EH (cell line): ENCODE results near the gene FBN1.

Experiments used
- DNase-seq: peaks from one replicate; pipeline ENCODE4 v3.0.0-alpha.2; 2015; ENCODE audit warnings: low read depth

FBN1 gene

GRCh38 chr15:48652510-48653076 lies 7.1 kb upstream of the FBN1 start:
- DNase-seq, result no peak

GRCh38 chr15:48650931-48651330 lies 5.4 kb upstream of the FBN1 start:
- no peak for DNase-seq

GRCh38 chr15:48647962-48648361 lies 2.5 kb upstream of the FBN1 start:
- DNase-seq, result peak; percentile 76

- DNase-seq, result no peak
Measured at GRCh38 chr15:48646331-48646730, 822 bp upstream of the FBN1 start.

GRCh38 chr15:48644827-48645557 lies 517 bp downstream of the FBN1 start:
- peak; percentile 76 for DNase-seq

- peak; percentile 51 for DNase-seq
Measured at GRCh38 chr15:48644467-48644826, 1.1 kb downstream of the FBN1 start.

GRCh38 chr15:48643776-48644466 lies 1.6 kb downstream of the FBN1 start:
- peak; percentile 42 for DNase-seq

- DNase-seq, result no peak
Measured at GRCh38 chr15:48643206-48643605, 2.3 kb downstream of the FBN1 start.

GRCh38 chr15:48642795-48643194 lies 2.7 kb downstream of the FBN1 start:
- peak; percentile 52 for DNase-seq

GRCh38 chr15:48641416-48641815 lies 4.1 kb downstream of the FBN1 start:
- peak; percentile 61 for DNase-seq

GRCh38 chr15:48638963-48639362 lies 6.5 kb downstream of the FBN1 start:
- DNase-seq, result peak; percentile 58

- peak; percentile 43 for DNase-seq
Measured at GRCh38 chr15:48637639-48638038, 7.9 kb downstream of the FBN1 start.

GRCh38 chr15:48636511-48636910 lies 9.0 kb downstream of the FBN1 start:
- DNase-seq, result peak; percentile 92

- DNase-seq, result peak; percentile 90
Measured at GRCh38 chr15:48634893-48635292, 10.6 kb downstream of the FBN1 start.

- no peak for DNase-seq
Measured at GRCh38 chr15:48634096-48634495, 11.4 kb downstream of the FBN1 start.

- DNase-seq, result peak; percentile 85
Measured at GRCh38 chr15:48632651-48633050, 12.9 kb downstream of the FBN1 start.

- peak; percentile 56 for DNase-seq
Measured at GRCh38 chr15:48631176-48631770, 14.2 kb downstream of the FBN1 start.

GRCh38 chr15:48630245-48630644 lies 15.3 kb downstream of the FBN1 start:
- DNase-seq, result peak; percentile 41

GRCh38 chr15:48628832-48629231 lies 16.7 kb downstream of the FBN1 start:
- DNase-seq, result peak; percentile 66

- peak; percentile 84 for DNase-seq
Measured at GRCh38 chr15:48627260-48627940, 18.1 kb downstream of the FBN1 start.

- peak; percentile 30 for DNase-seq
Measured at GRCh38 chr15:48625126-48625525, 20.4 kb downstream of the FBN1 start.

GRCh38 chr15:48624700-48625099 lies 20.8 kb downstream of the FBN1 start:
- DNase-seq, result no peak
